Neutrophil (primary cell): ENCODE data around the gene NFYA.

Experiments used
- H3K27ac ChIP-seq: fragments of 200-600 bp; sonication (generic); 2 replicates; pipeline ENCODE4 v1.5.1; 2016; ENCODE audit warnings: mild to moderate bottlenecking, moderate library complexity
- H3K27me3 ChIP-seq: fragments of 200-600 bp; sonication (generic); 2 replicates; pipeline ENCODE4 v1.6.0; 2016; ENCODE audit warnings: mild to moderate bottlenecking
- H3K36me3 ChIP-seq: fragments of 200-600 bp; sonication (generic); 2 replicates; pipeline ENCODE4 v1.5.1; 2017
- H3K4me1 ChIP-seq, 2 experiments: fragments of 200-600 bp in 1 of 2; sonication (generic) in 1 of 2; 1 replicate in 1 of 2; 2 replicates in 1 of 2; pipeline versions ENCODE4 v1.5.1 to v1.6.1; 2013 to 2016; ENCODE audit warnings: low read depth in 1 of 2, low read length in 1 of 2, mild to moderate bottlenecking in 1 of 2, moderate library complexity in 1 of 2; ENCODE audit not compliant: control insufficient read depth in 1 of 2, insufficient read depth in 1 of 2
- H3K4me3 ChIP-seq, 2 experiments: fragments of 200-600 bp in 1 of 2; sonication (generic) in 1 of 2; 1 replicate in 1 of 2; 2 replicates in 1 of 2; pipeline ENCODE4 v1.5.1; 2013 to 2016; ENCODE audit warnings: low read depth in 1 of 2, low read length in 1 of 2, mild to moderate bottlenecking in 1 of 2, moderate library complexity in 1 of 2
- H3K9me3 ChIP-seq: fragments of 200-600 bp; sonication (generic); 2 replicates; pipeline ENCODE4 v1.5.1; 2016
- TF ChIP-seq, protein P1 (sequence below): fragments of 200-600 bp; sonication (generic); IDR thresholded peaks from 2 replicates; pipeline ENCODE4 v1.5.1; 2016; ENCODE audit warnings: antibody characterized with exemption

NFYA gene

DNA sequence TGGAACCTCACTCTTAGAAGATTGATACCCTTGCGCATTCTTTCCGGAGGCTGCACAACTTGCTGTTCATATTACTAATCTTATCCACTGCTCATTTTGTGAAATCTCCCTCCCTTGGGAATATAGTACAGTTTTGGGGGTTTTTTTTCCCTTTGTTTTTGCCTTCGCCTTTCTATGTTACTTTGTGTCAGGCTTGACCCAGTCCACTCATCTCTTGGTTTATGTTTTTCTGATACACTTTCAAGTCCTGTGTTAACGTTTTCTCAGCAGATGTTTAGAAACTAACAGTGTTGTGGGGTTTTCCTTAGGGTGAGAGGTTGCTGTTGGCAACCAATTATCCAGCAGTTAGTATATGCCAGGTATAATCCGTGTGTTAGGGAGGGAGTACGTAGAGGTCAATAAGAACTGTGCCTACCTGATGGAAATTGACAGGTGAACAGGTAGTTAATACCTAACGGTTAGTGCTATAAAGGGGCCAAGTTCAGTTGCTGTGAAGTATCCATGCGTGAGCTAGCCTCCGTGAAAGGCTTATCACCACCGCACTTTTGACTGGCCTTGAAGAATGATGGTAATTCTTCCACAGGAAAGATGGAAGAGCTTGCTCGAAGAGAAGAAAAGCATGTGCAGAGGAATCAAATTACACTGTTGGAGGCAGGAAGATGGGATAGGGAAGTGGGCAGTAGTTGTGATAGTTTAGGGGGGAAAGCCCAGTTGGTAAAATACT is 1.4 kb downstream of the NFYA start:
- H3K36me3 ChIP-seq, result peaks cover 4% of the 10 kb centered on the region
- TF ChIP-seq, protein P1, sequence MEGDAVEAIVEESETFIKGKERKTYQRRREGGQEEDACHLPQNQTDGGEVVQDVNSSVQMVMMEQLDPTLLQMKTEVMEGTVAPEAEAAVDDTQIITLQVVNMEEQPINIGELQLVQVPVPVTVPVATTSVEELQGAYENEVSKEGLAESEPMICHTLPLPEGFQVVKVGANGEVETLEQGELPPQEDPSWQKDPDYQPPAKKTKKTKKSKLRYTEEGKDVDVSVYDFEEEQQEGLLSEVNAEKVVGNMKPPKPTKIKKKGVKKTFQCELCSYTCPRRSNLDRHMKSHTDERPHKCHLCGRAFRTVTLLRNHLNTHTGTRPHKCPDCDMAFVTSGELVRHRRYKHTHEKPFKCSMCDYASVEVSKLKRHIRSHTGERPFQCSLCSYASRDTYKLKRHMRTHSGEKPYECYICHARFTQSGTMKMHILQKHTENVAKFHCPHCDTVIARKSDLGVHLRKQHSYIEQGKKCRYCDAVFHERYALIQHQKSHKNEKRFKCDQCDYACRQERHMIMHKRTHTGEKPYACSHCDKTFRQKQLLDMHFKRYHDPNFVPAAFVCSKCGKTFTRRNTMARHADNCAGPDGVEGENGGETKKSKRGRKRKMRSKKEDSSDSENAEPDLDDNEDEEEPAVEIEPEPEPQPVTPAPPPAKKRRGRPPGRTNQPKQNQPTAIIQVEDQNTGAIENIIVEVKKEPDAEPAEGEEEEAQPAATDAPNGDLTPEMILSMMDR, result no peak
- H3K27me3 ChIP-seq, result no peaks in the 10 kb centered on the region
- peak overlapping the region; percentile 94 to 95 for H3K4me3 ChIP-seq
- H3K9me3 ChIP-seq, result no peaks in the 10 kb centered on the region
- peaks cover 54 to 55% of the 10 kb centered on the region in 2 experiments for H3K4me1 ChIP-seq
- H3K27ac ChIP-seq, result peak overlapping the region; percentile 98

DNA sequence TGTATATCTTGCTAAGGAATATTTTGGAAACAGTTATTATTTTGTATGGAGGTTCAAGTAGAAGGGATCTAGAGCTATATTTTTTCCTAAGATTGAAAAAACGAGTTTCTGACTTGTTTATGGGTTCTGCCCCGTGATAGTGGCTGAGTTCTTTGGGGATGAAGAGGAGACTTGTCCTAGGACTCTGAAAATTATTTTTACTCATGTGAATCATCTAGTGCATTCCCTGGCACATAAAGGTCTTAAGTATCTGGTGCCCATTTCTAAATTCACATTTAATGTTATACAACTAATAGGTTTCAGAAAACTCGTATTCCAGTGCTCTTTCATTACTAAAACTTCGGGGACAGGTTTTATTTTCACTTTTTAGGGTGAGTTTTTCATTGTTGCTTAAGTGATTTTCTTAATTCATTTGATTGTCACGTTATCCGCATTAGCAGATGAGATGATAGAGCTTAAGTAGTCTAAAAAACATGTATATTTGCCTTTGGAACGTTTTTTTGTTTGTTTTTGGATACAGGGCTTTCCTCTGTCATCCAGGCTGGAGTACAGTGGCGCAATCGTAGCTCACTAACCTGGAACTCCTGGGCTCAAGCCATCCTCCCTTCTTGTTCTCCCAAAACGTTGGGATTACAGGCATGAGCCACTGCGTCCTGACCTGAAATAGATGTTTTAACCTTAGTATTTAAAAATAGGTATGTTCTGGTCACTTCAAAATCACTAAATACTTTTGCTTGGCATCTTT is 2.1 kb downstream of the NFYA start:
- Histone ChIP-seq H3K9me3 (no peaks in the 10 kb centered on the region), H3K27me3 (no peaks in the 10 kb centered on the region), H3K36me3 (peaks cover 10% of the 10 kb centered on the region), H3K4me3 (peak overlapping the region; percentile 94 to 95), H3K27ac (peak overlapping the region; percentile 98), H3K4me1 (peaks cover 61 to 63% of the 10 kb centered on the region in 2 experiments)
- TF ChIP-seq, protein P1, result no peak

DNA sequence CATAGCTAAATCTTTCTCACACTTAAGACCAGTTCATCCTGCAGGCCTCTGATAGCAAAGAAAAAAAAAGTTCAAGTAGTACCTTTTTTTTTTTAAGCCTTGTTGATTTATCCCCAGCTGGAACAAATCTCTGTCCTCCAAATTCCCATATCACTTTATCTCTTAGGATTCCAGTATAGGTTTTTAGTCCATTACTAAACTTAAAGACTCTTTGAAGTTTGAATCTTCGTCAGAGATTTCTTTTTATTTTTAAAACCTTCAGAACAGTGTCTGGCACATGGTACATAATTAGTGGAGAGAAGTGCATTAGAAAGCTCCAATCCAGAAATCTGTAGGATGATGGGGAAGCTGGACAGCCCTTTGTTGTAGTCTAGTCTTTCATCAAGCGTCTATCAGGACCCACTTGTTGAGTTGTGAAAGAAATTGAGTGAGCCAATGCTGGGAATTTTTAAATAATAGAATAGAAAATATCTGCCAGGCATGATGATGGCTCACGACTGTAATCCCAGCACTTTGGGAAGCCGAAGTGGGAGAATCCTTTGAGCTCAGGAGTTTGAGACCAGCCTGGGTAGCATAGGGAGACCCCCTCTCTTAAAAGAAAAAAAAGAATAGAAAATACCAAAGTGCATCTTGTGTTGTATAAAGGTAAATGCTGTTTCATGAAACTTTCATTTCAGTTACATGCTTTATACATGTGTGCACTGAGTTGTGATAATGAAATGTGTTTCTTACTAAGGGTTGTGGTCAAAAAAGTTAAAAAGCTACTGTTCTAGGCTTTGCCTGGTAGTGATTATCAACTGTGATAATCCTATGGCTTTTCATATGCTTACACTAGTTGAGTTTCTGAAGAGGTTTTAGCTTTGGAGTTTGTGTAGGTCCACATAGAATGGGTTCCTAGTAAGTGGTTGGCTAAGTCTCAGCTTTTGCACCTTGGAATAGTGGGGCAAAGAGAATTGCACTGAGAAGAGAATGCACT is 3.2 kb downstream of the NFYA start:
- H3K4me1 ChIP-seq, result peaks cover 67 to 68% of the 10 kb centered on the region in 2 experiments
- no peak overlapping the region for H3K4me3 ChIP-seq
- no peaks in the 10 kb centered on the region for H3K9me3 ChIP-seq
- peak overlapping the region; percentile 98 for H3K27ac ChIP-seq
- TF ChIP-seq, protein P1, result no peak
- peaks cover 12% of the 10 kb centered on the region for H3K36me3 ChIP-seq
- no peaks in the 10 kb centered on the region for H3K27me3 ChIP-seq

DNA sequence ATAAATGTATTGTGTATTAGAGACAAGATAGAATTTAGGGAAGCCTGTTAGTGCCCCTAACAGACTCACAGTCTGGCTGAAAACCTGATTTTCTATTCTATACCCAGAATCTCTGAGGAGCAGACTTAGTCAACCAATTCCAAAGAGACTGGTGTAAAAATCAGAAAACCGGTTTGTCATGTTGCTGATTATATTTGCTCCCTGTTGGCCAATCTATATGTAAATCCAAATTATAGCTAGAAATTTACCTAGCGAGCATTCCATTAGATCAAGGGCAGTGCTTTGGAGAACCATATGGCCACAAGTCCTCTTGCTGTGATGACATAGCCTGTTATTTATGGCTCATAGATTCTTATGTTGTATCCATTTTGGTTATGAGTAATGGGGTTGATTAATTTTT is 4.8 kb downstream of the NFYA start:
- TF ChIP-seq, protein P1, result no peak
- H3K9me3 ChIP-seq, result no peaks in the 10 kb centered on the region
- H3K4me1 ChIP-seq, result peaks cover 72 to 78% of the 10 kb centered on the region in 2 experiments
- no peak overlapping the region for H3K27ac ChIP-seq
- no peak overlapping the region for H3K4me3 ChIP-seq
- peaks cover 18% of the 10 kb centered on the region for H3K36me3 ChIP-seq
- no peaks in the 10 kb centered on the region for H3K27me3 ChIP-seq

DNA sequence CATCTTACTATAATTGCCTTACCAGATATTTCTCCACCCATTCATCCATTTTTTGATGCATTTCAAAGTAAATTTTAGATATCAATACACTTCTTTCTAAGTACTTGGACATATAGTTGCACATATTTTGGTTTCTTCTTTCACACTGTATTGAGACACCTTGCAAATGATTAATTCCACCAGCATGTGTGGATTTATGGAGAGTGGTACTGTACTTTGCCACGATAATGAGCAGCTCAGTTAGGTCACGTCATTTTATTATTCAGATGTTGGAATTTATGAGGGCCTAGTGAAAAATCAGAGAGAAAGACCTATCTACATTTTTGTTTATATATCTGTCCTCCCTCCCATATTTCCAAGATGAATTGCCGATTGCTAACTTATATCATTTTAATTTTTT is 5.3 kb downstream of the NFYA start:
- TF ChIP-seq, protein P1, result no peak
- peaks cover 18% of the 10 kb centered on the region for H3K36me3 ChIP-seq
- peaks cover 78 to 84% of the 10 kb centered on the region in 2 experiments for H3K4me1 ChIP-seq
- H3K9me3 ChIP-seq, result no peaks in the 10 kb centered on the region
- H3K4me3 ChIP-seq, result no peak overlapping the region
- no peak overlapping the region for H3K27ac ChIP-seq
- H3K27me3 ChIP-seq, result no peaks in the 10 kb centered on the region
